GM10248 (cell line): ENCODE measurements around the gene ZSCAN31.

Source experiments
- CTCF ChIA-PET: fragments of 300-600 bp; sonication (Branson Sonifier 250); formaldehyde crosslinking; extraction: SDS; loops from one replicate; lab custom pipeline; 2021; ENCODE audit warnings: antibody characterized with exemption; lab: Yijun Ruan, JAX
- POLR2A ChIA-PET: fragments of 350-650 bp; sonication (Branson Sonifier 250); formaldehyde crosslinking; extraction: SDS; loops from one replicate; lab custom pipeline; 2020; ENCODE audit warnings: antibody characterized with exemption; lab: Yijun Ruan, JAX
- DNase-seq: peaks from one replicate; pipeline ENCODE4 v3.0.0; 2012; ENCODE audit errors: extremely low spot score
- TF ChIP-seq, protein P1 (sequence below): IDR thresholded peaks from 2 replicates; pipeline ENCODE4 v1.5.1; 2012; ENCODE audit warnings: mild to moderate bottlenecking, low read depth; ENCODE audit errors: extremely low read depth, missing control alignments, control extremely low read depth

Gene ZSCAN31

DNA sequence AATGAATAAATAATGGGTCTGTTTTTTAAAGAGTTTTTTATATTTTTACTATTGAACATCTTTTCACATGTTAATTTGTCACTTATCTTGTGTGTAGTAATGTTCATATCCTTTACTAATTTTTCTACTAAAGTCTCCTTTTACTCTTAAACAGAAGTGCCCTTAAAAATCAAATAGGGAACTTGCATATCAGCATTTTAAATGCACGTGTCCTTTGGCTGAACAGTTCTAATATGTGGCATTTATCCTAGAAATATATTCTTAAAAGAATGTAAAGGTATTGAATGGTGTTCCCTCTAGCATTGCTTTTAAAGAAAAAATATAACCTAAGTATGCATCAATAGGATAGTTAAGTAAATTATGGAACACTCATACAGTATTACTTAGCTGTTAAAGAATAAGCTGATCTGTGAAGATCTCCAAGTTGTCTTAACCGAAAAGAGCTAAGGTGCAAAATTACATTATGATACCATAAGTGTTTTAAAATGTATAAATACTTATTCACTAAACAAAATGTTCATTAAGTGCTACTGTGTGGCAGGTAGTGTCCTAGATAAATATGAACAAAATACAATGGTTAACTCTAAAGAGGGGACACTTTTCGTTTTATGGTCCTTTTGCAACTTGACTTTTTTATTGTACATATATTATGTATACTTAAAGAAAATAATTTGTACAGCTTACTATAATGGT is 55.2 kb downstream of the ZSCAN31 start:
- ChIA-PET POLR2A (interaction anchor here (1.0 kb wide), 1 partner anchor 113 kb away, joined by 3 read pairs; no protein-coding TSS in a partner anchor), CTCF (interaction anchor here (0.8 to 1.9 kb wide), 10 partner anchors 14 to 103 kb away, joined by 3 to 5 read pairs (median 3); partner anchors contain the start of gene ZSCAN26)
- TF ChIP-seq, protein P1, sequence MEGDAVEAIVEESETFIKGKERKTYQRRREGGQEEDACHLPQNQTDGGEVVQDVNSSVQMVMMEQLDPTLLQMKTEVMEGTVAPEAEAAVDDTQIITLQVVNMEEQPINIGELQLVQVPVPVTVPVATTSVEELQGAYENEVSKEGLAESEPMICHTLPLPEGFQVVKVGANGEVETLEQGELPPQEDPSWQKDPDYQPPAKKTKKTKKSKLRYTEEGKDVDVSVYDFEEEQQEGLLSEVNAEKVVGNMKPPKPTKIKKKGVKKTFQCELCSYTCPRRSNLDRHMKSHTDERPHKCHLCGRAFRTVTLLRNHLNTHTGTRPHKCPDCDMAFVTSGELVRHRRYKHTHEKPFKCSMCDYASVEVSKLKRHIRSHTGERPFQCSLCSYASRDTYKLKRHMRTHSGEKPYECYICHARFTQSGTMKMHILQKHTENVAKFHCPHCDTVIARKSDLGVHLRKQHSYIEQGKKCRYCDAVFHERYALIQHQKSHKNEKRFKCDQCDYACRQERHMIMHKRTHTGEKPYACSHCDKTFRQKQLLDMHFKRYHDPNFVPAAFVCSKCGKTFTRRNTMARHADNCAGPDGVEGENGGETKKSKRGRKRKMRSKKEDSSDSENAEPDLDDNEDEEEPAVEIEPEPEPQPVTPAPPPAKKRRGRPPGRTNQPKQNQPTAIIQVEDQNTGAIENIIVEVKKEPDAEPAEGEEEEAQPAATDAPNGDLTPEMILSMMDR = no peak
- no peak for DNase-seq

DNA sequence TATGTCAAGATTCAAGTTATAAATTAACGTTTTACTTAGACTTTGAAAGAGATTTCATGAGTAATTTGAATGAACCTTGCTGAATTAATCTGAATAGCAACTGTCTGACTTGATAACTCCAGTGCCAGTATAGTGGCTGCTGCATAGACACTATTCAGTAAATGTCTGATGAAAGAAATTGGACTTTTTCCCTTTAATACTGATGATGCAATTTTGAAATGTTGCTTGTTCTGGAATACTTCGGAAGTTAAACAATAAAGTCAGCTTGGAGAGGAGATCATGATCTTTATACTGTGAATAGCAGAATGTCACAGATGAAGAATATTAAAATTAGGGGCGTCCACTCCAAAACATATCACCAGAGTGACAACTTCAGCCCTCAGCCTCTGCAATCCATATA is 58.2 kb downstream of the ZSCAN31 start:
- TF ChIP-seq, protein P1 = no peak
- ChIA-PET CTCF (no interaction called here), POLR2A (no interaction called here)
- DNase-seq = no peak

DNA sequence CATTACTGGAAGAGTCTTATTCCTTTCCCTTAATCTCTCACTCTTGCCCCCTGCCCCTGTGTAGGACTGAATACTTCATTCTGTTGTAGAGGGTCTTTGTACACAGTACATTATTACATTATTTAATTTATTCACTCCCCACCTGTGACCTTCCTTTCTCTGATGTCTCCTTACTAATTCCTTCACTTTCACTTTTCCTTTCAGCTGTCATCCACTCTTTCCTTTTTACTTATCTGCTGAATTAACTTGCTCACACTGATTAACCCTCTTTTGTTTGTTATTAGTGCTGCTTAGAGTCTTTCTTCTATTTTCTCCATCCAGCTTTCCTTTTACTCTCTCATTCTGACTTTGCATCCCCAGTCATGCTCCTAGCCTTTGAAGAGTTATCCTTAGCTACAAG is 61.1 kb downstream of the ZSCAN31 start:
- ChIA-PET POLR2A (no interaction called here), CTCF (interaction anchor here (0.7 to 2.1 kb wide), 3 partner anchors 15 to 82 kb away, joined by 3 to 6 read pairs (median 4); partner anchors contain the start of gene ZKSCAN4)
- TF ChIP-seq, protein P1 = no peak
- no peak for DNase-seq
